ENCODE measurements around the gene GJB1. TPM values are rescaled to one million over a fixed set of nuclear protein-coding genes. Genes with fewer than 3 reads are reported as not detected.

GJB1 gene
- total RNA-seq, 1 experiment from 2014 or later = not detected

GRCh38 chrX:71251466-71251973, 28.5 kb downstream of the GJB1 start:
- Histone ChIP-seq H2AFZ (ENCODE audit: low read length) (no peak overlapping the region), H4K5ac (ENCODE audit: insufficient read length, low read depth, low read length) (no peak overlapping the region), H2BK5ac (ENCODE audit: insufficient read length, low read length) (no peak overlapping the region), H4K8ac (replicated peaks; ENCODE audit: insufficient read length, low read depth, low read length) (no peak overlapping the region), H3K79me2 (ENCODE audit: insufficient read depth, low read length) (peaks cover 2% of the 10 kb centered on the region; the same call in 1 of the 2 replicates), H4K20me1 (ENCODE audit: control insufficient read depth, insufficient read depth, insufficient read length) (no peaks in the 10 kb centered on the region), H3K23ac (ENCODE audit: insufficient read length, low read depth, low read length) (no peak overlapping the region), H2BK20ac (ENCODE audit: low read depth, low read length, poor library complexity, severe bottlenecking) (no peak overlapping the region), H2BK120ac (ENCODE audit: low read depth, low read length, poor library complexity, severe bottlenecking) (no peak overlapping the region), H3K18ac (ENCODE audit: insufficient read length, low read depth, low read length) (no peak overlapping the region), H3K14ac (ENCODE audit: insufficient read depth, low read length) (no peak overlapping the region), H2BK12ac (ENCODE audit: insufficient read length, low read depth, low read length) (no peak overlapping the region), H3K4me1 (ENCODE audit: insufficient read depth, low read length) (no peaks in the 10 kb centered on the region), H3K27ac (ENCODE audit: insufficient read length, low read depth, low read length) (no peak overlapping the region), H3K4ac (ENCODE audit: low read depth, low read length) (no peak overlapping the region), H2AK5ac (ENCODE audit: insufficient read length, low read length) (no peak overlapping the region), H3K4me2 (ENCODE audit: insufficient read depth, insufficient read length, low read length) (peak overlapping the region; percentile 55), H3K27me3 (ENCODE audit: insufficient read depth, low read length) (no peaks in the 10 kb centered on the region), H4K91ac (ENCODE audit: insufficient read length, low read depth, low read length) (no peak overlapping the region), H3K9me3 (ENCODE audit: control insufficient read depth, low read depth, low read length) (peaks cover 24% of the 10 kb centered on the region), H3K23me2 (ENCODE audit: insufficient read length, low read depth, low read length, poor library complexity, severe bottlenecking) (peaks cover 14% of the 10 kb centered on the region), H2BK15ac (ENCODE audit: low read depth, low read length) (no peak overlapping the region), H3T11ph (ENCODE audit: low read length) (no peak overlapping the region), H3K79me1 (ENCODE audit: insufficient read depth, low read depth, low read length, poor library complexity, severe bottlenecking) (no peaks in the 10 kb centered on the region), H3K9ac (ENCODE audit: extremely low read depth, insufficient read length, low read length) (no peak overlapping the region), H3K56ac (ENCODE audit: insufficient read length, low read depth, low read length) (no peak overlapping the region)
- no peak for DNase-seq
- Mint-ChIP-seq H3K9me3 (peaks cover 79 to 83% of the 10 kb centered on the region in 2 experiments), H3K4me3 (peak overlapping the region; percentile 93 to 95), H3K27ac (peak overlapping the region in 1 of 3 experiments; percentile 94; a peak in 1 of 7 replicates), H3K4me1 (peaks cover 10 to 25% of the 10 kb centered on the region in 2 experiments), H3K27me3 (ENCODE audit: low read depth) (no peaks in the 10 kb centered on the region), H3K36me3 (ENCODE audit: insufficient read depth in 1 of 3, low read depth in 3 of 3) (peaks cover 39 to 58% (median 47%) of the 10 kb centered on the region in 3 experiments)
- no peak for TF ChIP-seq CTCF (conservative IDR thresholded peaks at IDR 0.05)
- no CpG with 5 or more reads among the region's 8 CpGs for WGBS (ENCODE audit: extremely low coverage, insufficient read length, low lambda C conversion rate)

Measured in H9 (cell line).